Nephron (organoid): ENCODE results near the gene ALKBH3.

Source experiments
- H3K27ac Mint-ChIP-seq, 3 experiments: 2 replicates each; pipeline ENCODE4 v1.8.0; 2020; ENCODE audit warnings: mixed read lengths in 3 of 3, mild to moderate bottlenecking in 2 of 3, moderate library complexity in 1 of 3
- H3K27me3 Mint-ChIP-seq: 2 replicates; pipeline ENCODE4 v1.8.0; 2021; ENCODE audit warnings: low read depth, mild to moderate bottlenecking, moderate library complexity, mixed read lengths
- H3K36me3 Mint-ChIP-seq: 2 replicates; pipeline ENCODE4 v1.8.0; 2020; ENCODE audit warnings: low read depth, mixed read lengths
- H3K4me1 Mint-ChIP-seq: 2 replicates; pipeline ENCODE4 v1.8.0; 2020; ENCODE audit warnings: mixed read lengths
- H3K4me3 Mint-ChIP-seq, 3 experiments: 2 replicates each; pipeline ENCODE4 v1.8.0; 2020; ENCODE audit warnings: mild to moderate bottlenecking in 3 of 3, mixed read lengths in 3 of 3, moderate library complexity in 2 of 3
- H3K9me3 Mint-ChIP-seq: 2 replicates; pipeline ENCODE4 v1.8.0; 2020; ENCODE audit warnings: mixed read lengths
- CTCF ChIP-seq, 3 experiments: fragments of 200-600 bp; sonication (generic); IDR thresholded peaks; one replicate each; pipeline ENCODE4 v1.5.0; 2021; ENCODE audit warnings: antibody characterized with exemption in 3 of 3; ENCODE audit not compliant: unreplicated experiment in 3 of 3

ALKBH3 gene

GRCh38 chr11:43904742-43905535, 24.3 kb downstream of the ALKBH3 start:
- peaks cover 25% of the 10 kb centered on the region for H3K4me1 Mint-ChIP-seq
- H3K36me3 Mint-ChIP-seq, result peaks cover 62% of the 10 kb centered on the region
- no peak for TF ChIP-seq CTCF (IDR thresholded peaks at IDR 0.05; ENCODE audit: unreplicated experiment in 3 of 3)
- H3K27me3 Mint-ChIP-seq, result no peaks in the 10 kb centered on the region
- peak overlapping the region; percentile 86 to 97 (median 91) for H3K27ac Mint-ChIP-seq
- H3K4me3 Mint-ChIP-seq, result peak overlapping the region; percentile 3 to 64 (median 58)
- H3K9me3 Mint-ChIP-seq, result no peaks in the 10 kb centered on the region

- TF ChIP-seq CTCF (IDR thresholded peaks at IDR 0.05; ENCODE audit: unreplicated experiment in 3 of 3), result no peak
- H3K36me3 Mint-ChIP-seq, result peaks cover 64% of the 10 kb centered on the region
- H3K27ac Mint-ChIP-seq, result peak overlapping the region; percentile 86 to 97 (median 91)
- H3K9me3 Mint-ChIP-seq, result no peaks in the 10 kb centered on the region
- H3K27me3 Mint-ChIP-seq, result no peaks in the 10 kb centered on the region
- peaks cover 24% of the 10 kb centered on the region for H3K4me1 Mint-ChIP-seq
- peak overlapping the region in 1 of 3 experiments; percentile 64 for H3K4me3 Mint-ChIP-seq
These were observed 25.2 kb downstream of the ALKBH3 start for GRCh38 chr11:43905813-43906241.

GRCh38 chr11:43907028-43907975, 26.7 kb downstream of the ALKBH3 start:
- peaks cover 23% of the 10 kb centered on the region for H3K4me1 Mint-ChIP-seq
- no peaks in the 10 kb centered on the region for H3K27me3 Mint-ChIP-seq
- no peaks in the 10 kb centered on the region for H3K9me3 Mint-ChIP-seq
- TF ChIP-seq CTCF (IDR thresholded peaks at IDR 0.05; ENCODE audit: unreplicated experiment in 3 of 3), result no peak
- H3K27ac Mint-ChIP-seq, result peak overlapping the region in 1 of 3 experiments; percentile 3
- H3K4me3 Mint-ChIP-seq, result no peak overlapping the region
- H3K36me3 Mint-ChIP-seq, result peaks cover 55% of the 10 kb centered on the region

- Mint-ChIP-seq H3K9me3 (no peaks in the 10 kb centered on the region), H3K27me3 (no peaks in the 10 kb centered on the region), H3K4me3 (no peak overlapping the region), H3K36me3 (peaks cover 51% of the 10 kb centered on the region), H3K4me1 (peaks cover 25% of the 10 kb centered on the region), H3K27ac (no peak overlapping the region)
- no peak for TF ChIP-seq CTCF (IDR thresholded peaks at IDR 0.05; ENCODE audit: unreplicated experiment in 3 of 3)
These were observed 27.6 kb downstream of the ALKBH3 start for GRCh38 chr11:43908191-43908590.

- H3K27me3 Mint-ChIP-seq, result no peaks in the 10 kb centered on the region
- peak overlapping the region in 2 of 3 experiments; percentile 56 to 60 for H3K27ac Mint-ChIP-seq
- H3K4me3 Mint-ChIP-seq, result no peak overlapping the region
- no peak for TF ChIP-seq CTCF (IDR thresholded peaks at IDR 0.05; ENCODE audit: unreplicated experiment in 3 of 3)
- H3K4me1 Mint-ChIP-seq, result peaks cover 25% of the 10 kb centered on the region
- H3K36me3 Mint-ChIP-seq, result peaks cover 46% of the 10 kb centered on the region
- no peaks in the 10 kb centered on the region for H3K9me3 Mint-ChIP-seq
These were observed 28.1 kb downstream of the ALKBH3 start for GRCh38 chr11:43908683-43909082.
